ENCODE results near the gene PARD3. TPM values are rescaled to one million over a fixed set of nuclear protein-coding genes. Genes with fewer than 3 reads are reported as not detected.

Gene PARD3
- total RNA-seq, 1 donor from 2014 or later = 58.7 TPM

- H3K9me3 Mint-ChIP-seq = no peaks in the 10 kb centered on the region
- DNase-seq (ENCODE audit: low spot score) = no peak
- no peaks in the 10 kb centered on the region for H3K27me3 Mint-ChIP-seq (ENCODE audit: insufficient read depth, low read depth)
- no peaks in the 10 kb centered on the region for H3K27me3 ChIP-seq
- no peak for TF ChIP-seq CTCF (IDR thresholded peaks at IDR 0.05)
- no peak for TF ChIP-seq EZH2 (IDR thresholded peaks at IDR 0.05)
- no peak for TF ChIP-seq EZH2phosphoT487 (IDR thresholded peaks at IDR 0.05)
- peaks cover 6% of the 10 kb centered on the region for H3K4me1 ChIP-seq
- H2AFZ ChIP-seq (replicated peaks) = no peak overlapping the region
- peaks cover 21% of the 10 kb centered on the region for H3K4me1 Mint-ChIP-seq
- H3K4me3 ChIP-seq = no peak overlapping the region
- H3K36me3 ChIP-seq = no peaks in the 10 kb centered on the region
- H3K9me3 ChIP-seq (ENCODE audit: low read depth) = no peaks in the 10 kb centered on the region
- no peaks in the 10 kb centered on the region for H3K36me3 Mint-ChIP-seq
- H3K27ac Mint-ChIP-seq = no peak overlapping the region
- no peaks in the 10 kb centered on the region for H3F3A ChIP-seq (ENCODE audit: low read depth)
- H3K27ac ChIP-seq = no peak overlapping the region
- no peak overlapping the region for H3K9ac ChIP-seq
- no peak overlapping the region for H3K4me2 ChIP-seq
- H4K20me1 ChIP-seq (ENCODE audit: low read depth) = no peaks in the 10 kb centered on the region
- H3K4me3 Mint-ChIP-seq = no peak overlapping the region
- no peaks in the 10 kb centered on the region for H3K79me2 ChIP-seq (ENCODE audit: low read depth)
Measured at GRCh38 chr10:34152434-34152833, 662.7 kb downstream of the PARD3 start.

DNA sequence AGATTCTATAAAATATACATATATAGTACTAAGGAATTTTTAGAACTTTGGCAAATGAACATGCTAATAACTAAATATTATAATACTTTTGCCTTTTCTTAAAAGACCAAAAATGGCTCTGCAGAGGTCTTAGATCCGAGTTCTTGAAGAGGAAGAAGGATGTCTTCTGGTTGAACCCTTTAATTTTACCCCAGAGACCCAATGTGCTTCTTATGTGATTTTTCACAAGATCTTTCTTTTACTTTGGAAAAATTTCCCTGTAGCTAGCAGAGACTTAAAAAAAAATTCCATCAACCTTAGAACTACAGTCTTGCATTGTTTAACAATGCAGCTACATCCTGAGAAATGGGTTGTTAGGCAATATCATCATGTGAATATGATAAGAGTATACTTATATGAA lies 663.2 kb downstream of the PARD3 start:
- no peaks in the 10 kb centered on the region for H3K27me3 ChIP-seq
- peaks cover 3% of the 10 kb centered on the region for H3F3A ChIP-seq (ENCODE audit: low read depth)
- H3K4me2 ChIP-seq = no peak overlapping the region
- H3K9ac ChIP-seq = no peak overlapping the region
- no peaks in the 10 kb centered on the region for H3K36me3 ChIP-seq
- H3K36me3 Mint-ChIP-seq = no peaks in the 10 kb centered on the region
- H3K9me3 Mint-ChIP-seq = no peaks in the 10 kb centered on the region
- no peaks in the 10 kb centered on the region for H3K9me3 ChIP-seq (ENCODE audit: low read depth)
- peaks cover 11% of the 10 kb centered on the region for H3K4me1 ChIP-seq
- no peak for DNase-seq (ENCODE audit: low spot score)
- no peaks in the 10 kb centered on the region for H3K79me2 ChIP-seq (ENCODE audit: low read depth)
- H4K20me1 ChIP-seq (ENCODE audit: low read depth) = no peaks in the 10 kb centered on the region
- TF ChIP-seq EZH2 (IDR thresholded peaks at IDR 0.05) (no peak), EZH2phosphoT487 (IDR thresholded peaks at IDR 0.05) (no peak), CTCF (IDR thresholded peaks at IDR 0.05) (no peak)
- H2AFZ ChIP-seq (replicated peaks) = no peak overlapping the region
- H3K4me1 Mint-ChIP-seq = peaks cover 18% of the 10 kb centered on the region
- H3K27ac ChIP-seq = no peak overlapping the region
- H3K27ac Mint-ChIP-seq = no peak overlapping the region
- H3K4me3 ChIP-seq = no peak overlapping the region
- H3K27me3 Mint-ChIP-seq (ENCODE audit: insufficient read depth, low read depth) = no peaks in the 10 kb centered on the region
- H3K4me3 Mint-ChIP-seq = no peak overlapping the region

- no peak for DNase-seq (ENCODE audit: low spot score)
Measured at GRCh38 chr10:34151481-34151880, 663.6 kb downstream of the PARD3 start.

More at GRCh38 chr10:34151481-34151880, 663.6 kb downstream of the PARD3 start:
- no peak overlapping the region for H3K4me3 Mint-ChIP-seq
- no peaks in the 10 kb centered on the region for H3K36me3 ChIP-seq
- H4K20me1 ChIP-seq (ENCODE audit: low read depth) = no peaks in the 10 kb centered on the region
- H3K9ac ChIP-seq = no peak overlapping the region
- peaks cover 15% of the 10 kb centered on the region for H3K4me1 ChIP-seq
- TF ChIP-seq EZH2phosphoT487 (IDR thresholded peaks at IDR 0.05) = no peak
- no peak for TF ChIP-seq CTCF (IDR thresholded peaks at IDR 0.05)
- no peak for TF ChIP-seq EZH2 (IDR thresholded peaks at IDR 0.05)
- no peak overlapping the region for H3K27ac Mint-ChIP-seq
- no peak overlapping the region for H2AFZ ChIP-seq (replicated peaks)
- H3K4me2 ChIP-seq = no peak overlapping the region
- no peak overlapping the region for H3K27ac ChIP-seq
- H3K27me3 ChIP-seq = no peaks in the 10 kb centered on the region
- peaks cover 2% of the 10 kb centered on the region for H3K36me3 Mint-ChIP-seq
- no peaks in the 10 kb centered on the region for H3K79me2 ChIP-seq (ENCODE audit: low read depth)
- no peaks in the 10 kb centered on the region for H3K27me3 Mint-ChIP-seq (ENCODE audit: insufficient read depth, low read depth)
- no peak overlapping the region for H3K4me3 ChIP-seq
- H3K9me3 ChIP-seq (ENCODE audit: low read depth) = no peaks in the 10 kb centered on the region
- peaks cover 5% of the 10 kb centered on the region for H3F3A ChIP-seq (ENCODE audit: low read depth)
- peaks cover 18% of the 10 kb centered on the region for H3K4me1 Mint-ChIP-seq
- no peaks in the 10 kb centered on the region for H3K9me3 Mint-ChIP-seq

Measured in neural progenitor cell (in vitro differentiated cells).